ENCODE data around the gene HOXB6. TPM values are rescaled to one million over a fixed set of nuclear protein-coding genes. Genes with fewer than 3 reads are reported as not detected.

The HOXB6 gene
- polyA plus RNA-seq, 4 donors: 25.6 to 153 (median 86.0) TPM

DNA sequence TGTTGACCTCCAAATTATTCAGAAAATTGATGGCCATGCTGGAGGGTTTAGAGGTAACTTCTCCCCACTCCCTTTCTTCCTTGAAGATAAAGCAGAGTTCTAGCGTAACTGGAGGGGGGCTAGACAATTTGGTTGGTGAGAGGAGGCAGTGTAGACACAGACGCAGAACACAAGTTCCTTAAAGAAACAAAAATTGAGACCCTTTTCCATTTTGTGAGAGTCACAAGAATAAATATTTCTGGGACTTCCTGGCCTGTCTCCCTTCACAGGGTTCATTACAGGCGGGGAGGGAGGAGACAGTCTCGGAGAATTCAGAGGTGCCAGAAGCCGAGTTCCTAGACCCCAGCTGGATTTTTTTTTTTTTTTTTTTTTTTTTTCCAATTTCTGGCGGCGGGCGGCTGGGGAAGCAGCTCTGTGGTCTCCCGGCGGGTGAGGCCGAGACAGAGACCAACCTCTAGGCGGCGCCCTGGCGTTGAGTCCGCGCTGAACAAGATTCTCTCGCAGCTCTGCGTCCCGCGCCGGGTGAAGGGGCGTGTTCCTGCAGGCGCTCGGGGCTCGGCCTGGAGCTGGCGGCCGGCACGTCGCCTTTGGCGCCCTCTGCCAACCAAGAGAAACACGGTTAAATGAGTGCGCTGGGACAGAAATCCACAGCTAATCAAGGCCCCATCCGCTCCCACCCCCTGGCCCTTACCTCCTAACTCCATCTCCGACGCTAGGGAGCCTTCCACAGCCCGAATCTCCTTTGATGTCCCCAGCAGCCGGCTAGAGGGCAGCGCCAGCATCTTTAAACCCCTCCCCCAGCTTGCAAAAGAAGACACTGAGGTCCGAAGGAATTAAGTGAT, 31.6 kb upstream of the HOXB6 start:
- no peak for DNase-seq (ENCODE audit: low read depth in 4 of 4, low spot score in 3 of 4)

- DNase-seq (ENCODE audit: low read depth in 4 of 4, low spot score in 3 of 4): no peak
Measured at GRCh38 chr17:48634493-48635208, 29.9 kb upstream of the HOXB6 start.

- DNase-seq (ENCODE audit: low read depth in 4 of 4, low spot score in 3 of 4): no peak
Measured at GRCh38 chr17:48633266-48633677, 28.5 kb upstream of the HOXB6 start.

GRCh38 chr17:48632579-48633265, 27.9 kb upstream of the HOXB6 start:
- no peak for DNase-seq (ENCODE audit: low read depth in 4 of 4, low spot score in 3 of 4)

DNA sequence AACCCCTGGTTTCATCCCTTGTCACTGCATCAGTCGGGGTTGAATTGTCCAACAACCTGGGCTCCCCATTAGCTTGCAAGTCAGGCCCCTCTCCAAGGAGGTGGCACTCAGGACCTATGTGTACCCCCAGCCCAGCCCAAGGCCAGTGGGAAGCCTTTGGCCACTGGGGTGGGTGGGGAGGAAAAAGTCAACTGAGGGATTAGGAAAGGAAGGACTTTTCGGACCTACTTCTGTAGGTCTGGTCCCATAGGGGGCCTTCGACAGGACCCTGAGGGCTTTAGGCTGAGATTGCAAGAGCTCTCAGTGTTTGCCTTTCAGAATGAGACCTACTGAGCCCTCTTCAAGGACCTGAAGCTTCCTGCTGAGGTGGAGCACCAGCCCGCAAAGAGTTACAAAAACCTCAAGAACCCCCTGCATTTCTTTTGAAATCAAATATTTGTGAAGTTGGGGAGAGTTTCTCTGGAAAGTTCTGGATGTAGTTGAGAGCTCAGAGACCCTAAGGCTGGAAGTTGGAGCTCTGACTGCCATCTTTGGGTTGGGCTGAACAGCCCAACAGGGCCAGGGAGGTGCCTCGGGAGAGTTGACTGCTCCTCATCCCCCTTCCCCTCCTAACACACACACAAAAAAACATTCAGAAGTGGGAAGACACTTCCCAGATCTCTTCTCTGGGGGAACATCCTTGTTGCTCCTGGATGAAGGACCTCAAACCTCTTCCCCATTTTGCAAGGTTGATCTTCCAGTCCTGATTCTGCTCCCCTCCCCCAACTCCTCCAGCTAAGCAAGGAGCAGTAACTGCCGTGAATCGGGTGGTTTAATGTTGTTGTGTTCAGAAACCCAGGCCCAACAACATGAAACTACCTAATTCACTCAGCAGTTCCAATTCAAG, 27.1 kb upstream of the HOXB6 start:
- no peak for DNase-seq (ENCODE audit: low read depth in 4 of 4, low spot score in 3 of 4)

DNA sequence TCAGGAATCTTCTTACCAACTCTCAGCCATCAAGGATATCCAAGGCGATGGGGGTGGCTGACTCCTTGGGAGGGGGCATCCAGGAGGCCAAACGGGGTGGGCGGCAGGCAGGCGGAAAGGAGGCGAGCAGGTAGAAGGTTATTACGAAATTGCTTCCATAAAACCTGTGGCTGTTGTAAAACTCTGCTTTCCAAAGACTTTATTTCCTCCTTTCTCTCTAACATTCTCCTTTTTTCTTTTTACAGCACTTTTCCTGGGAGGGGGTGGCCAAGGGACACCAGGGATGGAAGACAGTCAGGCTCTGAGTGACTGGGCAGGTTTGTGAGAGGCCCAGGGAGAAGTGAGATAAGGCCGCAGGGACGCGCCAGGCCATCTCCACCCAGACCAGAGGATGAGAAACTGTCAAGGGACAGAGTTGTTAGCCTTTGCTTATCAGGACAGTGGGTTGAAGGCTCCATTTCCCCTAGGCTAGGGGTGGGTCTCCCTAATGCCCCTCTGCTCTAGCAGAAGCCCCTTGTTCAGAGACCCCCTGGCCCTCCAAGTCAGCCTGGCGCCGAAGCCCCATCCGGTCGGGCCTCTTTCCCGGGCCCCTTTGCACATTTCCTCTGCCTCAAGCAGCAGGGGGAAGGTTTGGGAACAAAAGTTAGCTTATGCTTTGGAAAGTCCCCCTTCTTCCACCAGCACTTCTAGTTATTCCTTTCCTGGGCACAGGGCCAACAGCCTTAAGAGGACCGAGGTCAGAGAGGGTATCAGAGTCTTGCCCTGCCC, 26.3 kb upstream of the HOXB6 start:
- no peak for DNase-seq (ENCODE audit: low read depth in 4 of 4, low spot score in 3 of 4)

GRCh38 chr17:48630009-48630924, 25.5 kb upstream of the HOXB6 start:
- no peak for DNase-seq (ENCODE audit: low read depth in 4 of 4, low spot score in 3 of 4)

DNA sequence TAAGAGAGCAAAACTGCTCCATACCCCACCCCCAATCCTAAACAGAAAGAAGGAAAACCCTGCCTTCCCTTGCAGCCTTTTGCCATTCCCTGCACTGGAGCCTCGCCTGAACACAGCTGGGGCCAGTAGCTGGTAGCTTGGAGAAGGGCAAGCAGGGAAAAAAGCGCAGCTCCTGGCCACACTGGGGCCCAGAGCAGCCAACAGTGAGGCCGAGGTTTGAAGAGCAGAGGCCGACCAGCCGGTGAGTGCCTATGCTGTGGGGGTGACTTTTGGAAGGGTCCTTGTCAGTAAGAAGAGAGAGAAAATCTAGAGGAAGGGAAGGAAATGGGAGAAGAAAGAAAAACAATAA, 24.6 kb upstream of the HOXB6 start:
- DNase-seq (ENCODE audit: low read depth in 4 of 4, low spot score in 3 of 4): no peak

DNA sequence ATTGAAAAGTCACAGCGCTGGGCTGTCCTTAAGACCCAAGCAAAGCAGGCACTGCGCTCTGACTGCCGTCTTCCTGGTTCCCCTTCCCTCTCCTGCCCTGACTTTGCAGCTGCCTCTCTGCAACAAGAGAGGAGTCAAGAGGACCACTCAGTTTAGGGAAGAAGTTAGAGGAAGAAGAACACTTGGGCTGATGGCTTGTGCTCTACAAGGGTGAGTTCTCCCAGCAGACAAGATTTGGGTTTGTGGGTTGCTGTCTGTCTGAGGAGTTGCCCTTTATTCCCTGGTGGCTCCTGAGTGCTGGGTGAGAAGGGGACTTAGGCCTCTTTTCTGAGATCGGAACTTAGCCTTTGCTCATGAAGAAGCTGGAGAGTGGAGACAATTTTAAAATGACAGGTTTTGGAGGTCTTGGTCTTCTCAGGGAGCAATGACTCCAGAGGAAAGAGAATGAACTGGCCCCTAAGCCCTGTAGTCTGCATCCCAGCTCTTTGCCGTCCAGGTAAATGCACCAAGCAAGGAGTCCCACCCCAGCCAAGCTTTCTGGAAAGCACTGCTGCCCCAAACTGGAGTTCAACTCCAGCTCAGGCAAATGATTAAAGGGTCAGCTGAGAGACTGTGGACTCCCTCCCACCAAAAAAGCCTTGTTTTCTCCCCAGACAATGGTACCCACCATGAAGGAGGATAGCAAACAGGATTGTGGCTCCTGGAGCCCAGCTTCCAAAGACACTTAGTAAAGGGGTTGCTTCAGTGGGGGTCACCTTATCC, 24.0 kb upstream of the HOXB6 start:
- DNase-seq (ENCODE audit: low read depth in 4 of 4, low spot score in 3 of 4): no peak

- no peak for DNase-seq (ENCODE audit: low read depth in 4 of 4, low spot score in 3 of 4)
Measured at GRCh38 chr17:48627623-48628521, 23.1 kb upstream of the HOXB6 start.

GRCh38 chr17:48627118-48627597, 22.4 kb upstream of the HOXB6 start:
- no peak for DNase-seq (ENCODE audit: low read depth in 4 of 4, low spot score in 3 of 4)

- peak in 1 of 4 donors; percentile 53 for DNase-seq (ENCODE audit: low read depth in 4 of 4, low spot score in 3 of 4)
Measured at GRCh38 chr17:48626245-48627117, 21.7 kb upstream of the HOXB6 start, which contains the start of gene HOXB9. TSS of gene HOXB9 (minus strand) at chr17:48626358. CDS start at chr17:48626269, 89 bp downstream.

DNA sequence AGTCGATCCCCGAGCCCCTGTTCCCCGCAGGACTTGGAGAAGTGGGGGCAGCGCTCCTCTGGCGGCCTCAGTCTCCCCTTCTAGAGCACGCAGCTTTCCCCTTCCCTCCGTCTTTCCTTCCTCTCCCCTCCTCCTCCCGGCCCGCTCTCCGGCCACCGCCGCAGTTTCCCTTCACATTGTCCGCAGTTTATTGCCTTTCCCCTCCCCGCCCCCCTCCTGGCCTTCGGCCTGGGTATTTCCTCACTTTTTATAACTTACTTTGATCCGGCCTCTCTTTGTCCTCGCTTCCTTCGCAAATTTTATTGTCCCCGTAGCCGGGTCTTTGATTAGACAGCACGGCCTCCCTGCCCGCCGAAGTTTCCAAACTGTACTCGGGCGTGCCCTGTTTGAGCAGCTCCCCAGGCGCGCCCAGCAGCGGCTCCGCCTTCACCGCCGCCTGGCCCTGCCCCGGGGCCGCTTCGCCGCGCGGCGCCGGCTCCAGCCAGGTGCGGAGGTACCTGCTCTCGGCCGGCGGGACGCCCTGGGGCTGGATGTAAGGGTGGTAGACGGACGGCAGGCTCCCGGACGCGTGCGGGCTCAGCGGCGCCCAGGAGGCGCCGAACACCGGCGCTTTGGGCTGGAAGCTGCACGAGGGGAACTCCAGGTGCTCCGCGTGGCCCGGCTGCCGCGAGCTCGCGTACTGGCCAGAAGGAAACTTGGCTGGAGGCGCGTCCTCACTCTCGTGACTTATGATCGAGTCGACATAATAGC, 20.9 kb upstream of the HOXB6 start:
- peak in 1 of 4 donors; percentile 23 for DNase-seq (ENCODE audit: low read depth in 4 of 4, low spot score in 3 of 4)

GRCh38 chr17:48624544-48625494, 20.0 kb upstream of the HOXB6 start:
- DNase-seq (ENCODE audit: low read depth in 4 of 4, low spot score in 3 of 4): no peak

Measured in left renal pelvis (tissue), 4 donors.